Measurements from ENCODE around the gene PLEKHS1.

GRCh38 chr10:113720386-113720785 lies 31.1 kb upstream of the PLEKHS1 start:
- TF ChIP-seq CTCF (IDR thresholded peaks at IDR 0.05), result no peak
- TF ChIP-seq POLR2A (IDR thresholded peaks at IDR 0.05), result no peak

All from lower leg skin (tissue), 3 donors.